ENCODE data around the gene IMPACT. TPM values are rescaled to one million over a fixed set of nuclear protein-coding genes. Genes with fewer than 3 reads are reported as not detected.

Gene IMPACT, protein sequence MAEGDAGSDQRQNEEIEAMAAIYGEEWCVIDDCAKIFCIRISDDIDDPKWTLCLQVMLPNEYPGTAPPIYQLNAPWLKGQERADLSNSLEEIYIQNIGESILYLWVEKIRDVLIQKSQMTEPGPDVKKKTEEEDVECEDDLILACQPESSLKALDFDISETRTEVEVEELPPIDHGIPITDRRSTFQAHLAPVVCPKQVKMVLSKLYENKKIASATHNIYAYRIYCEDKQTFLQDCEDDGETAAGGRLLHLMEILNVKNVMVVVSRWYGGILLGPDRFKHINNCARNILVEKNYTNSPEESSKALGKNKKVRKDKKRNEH
- total RNA-seq (2022; extraction: Qiagen RNA extraction): 11.2 to 16.2 TPM (median 14.8 TPM) in 5 replicates

DNA sequence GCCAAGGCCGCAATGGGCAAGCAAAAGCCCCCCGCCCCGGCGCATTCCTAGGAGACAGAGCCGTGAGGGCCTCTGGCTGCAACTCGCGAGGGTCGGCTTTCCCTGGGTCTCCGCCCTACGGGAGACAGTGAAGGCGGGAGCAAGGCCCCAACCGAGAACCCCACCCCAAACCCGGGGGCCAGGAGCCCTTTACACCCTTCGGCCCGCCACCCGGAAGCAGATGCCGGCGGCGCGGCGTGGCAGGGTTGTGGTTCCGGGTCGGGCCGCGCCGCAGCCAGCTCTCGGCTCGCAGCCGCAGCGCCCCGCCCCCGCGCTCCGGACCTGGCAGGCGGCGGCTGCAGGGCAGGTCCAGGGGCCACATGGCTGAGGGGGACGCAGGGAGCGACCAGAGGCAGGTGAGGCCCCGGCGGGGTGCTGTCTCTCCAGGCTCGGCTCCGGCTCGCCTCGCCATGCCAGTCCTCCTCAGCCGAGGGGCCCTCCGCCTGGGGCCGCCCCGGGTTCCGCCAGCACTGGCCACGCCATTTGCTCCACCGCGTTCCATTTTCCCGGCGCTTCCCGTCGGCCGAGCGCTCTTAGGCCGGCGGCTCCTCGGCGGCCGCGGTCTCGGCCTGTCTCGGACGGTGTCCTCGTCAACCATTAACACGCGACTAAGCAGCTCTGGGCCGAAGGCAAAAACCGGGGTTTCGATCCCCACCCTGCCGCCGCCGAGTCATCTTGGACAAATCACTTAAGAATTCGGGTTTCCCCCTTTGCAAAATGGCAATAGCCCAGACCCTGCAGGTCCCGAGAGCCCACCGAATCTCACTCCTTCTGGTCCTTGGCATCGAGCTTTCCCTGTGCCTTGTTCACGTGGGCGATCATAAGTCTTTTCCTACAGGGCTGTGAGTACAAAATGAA is at the start of gene IMPACT:
IMPACT (plus strand) TSS at position 273 of the 897 bp plus-strand sequence; CDS start at position 360, 87 bp downstream.

DNA sequence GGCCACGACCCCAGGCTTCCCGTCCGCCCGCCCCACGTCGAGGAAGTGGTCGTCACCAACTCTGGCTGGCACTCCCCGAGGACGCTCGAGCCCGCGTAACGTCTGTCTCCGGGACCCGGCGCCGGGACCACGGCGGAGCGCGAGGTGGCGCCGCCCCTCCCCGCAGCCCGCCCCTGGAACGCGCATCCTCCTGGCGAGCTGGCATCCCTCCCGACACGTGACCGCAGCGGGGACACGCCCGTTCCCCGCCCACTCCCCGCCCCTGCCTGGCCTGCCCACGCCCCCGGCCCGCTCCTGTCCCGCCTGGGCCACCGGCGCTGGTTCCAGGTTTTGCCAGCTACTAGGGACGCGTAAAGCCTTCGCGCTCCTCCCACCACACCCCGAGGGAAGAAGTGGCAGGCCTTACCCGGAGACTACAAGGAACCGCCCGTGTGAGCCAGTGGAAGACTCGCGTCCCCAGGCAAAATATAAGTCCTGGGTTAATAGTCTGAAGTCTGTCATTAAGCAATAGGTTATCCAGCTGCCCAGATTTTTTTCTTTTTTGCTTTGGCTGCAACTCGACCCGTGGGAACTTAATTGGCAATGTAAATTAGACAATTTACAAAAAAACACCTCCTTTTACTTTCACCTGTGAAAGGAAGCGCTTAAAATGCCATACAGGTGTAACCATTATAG is 28.6 kb upstream of the IMPACT start, which contains the start of gene OSBPL1A:
OSBPL1A (minus strand) TSS at position 131 of the 675 bp plus-strand sequence. CDS start 20,291 bp downstream, outside the sequence.

DNA sequence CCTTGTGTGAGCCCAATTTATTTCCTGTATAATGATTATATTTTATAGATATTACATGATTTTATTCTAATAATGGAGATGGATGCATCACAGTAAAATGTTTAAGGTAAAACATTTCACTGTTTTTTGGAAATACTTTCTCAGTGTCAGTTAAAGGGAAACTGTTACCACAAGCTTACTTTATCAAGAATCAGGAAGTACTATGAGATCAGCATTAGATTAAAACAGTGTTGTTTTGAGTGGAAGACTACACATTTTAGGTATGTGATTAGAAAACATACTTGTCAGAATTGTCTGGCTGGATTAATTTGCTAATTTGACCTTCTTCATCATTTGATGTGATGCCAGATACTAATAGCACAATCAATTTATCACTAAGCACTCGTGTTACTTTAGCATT is 33.9 kb downstream of the IMPACT start, which contains the start of gene HRH4:
HRH4 (plus strand) TSS at position 250 of the 400 bp plus-strand sequence; CDS start at position 342, 92 bp downstream.

Other genes with a start within 250 kb of the IMPACT start
- 14.4 to 20.8 TPM (median 17.9 TPM) in 5 replicates for gene OSBPL1A, start 28.8 kb upstream of the IMPACT start, total RNA-seq (2022; extraction: Qiagen RNA extraction)
- not detected in 5 replicates for gene HRH4, start 34.0 kb downstream of the IMPACT start, total RNA-seq (2022; extraction: Qiagen RNA extraction)

Data from A549 treated with dexamethasone at 1 μM for 4 hours (cell line).